NCI-H510A treated with DMSO at 0.1 percent for 48 hours (cell line): ENCODE data around the gene FHOD1.

ENCODE experiments used
- DNase-seq: peaks from one replicate; lab custom pipeline; 2025; lab: John Stamatoyannopoulos, UW

FHOD1 gene

GRCh38 chr16:67208154-67208896 lies 39.0 kb downstream of the FHOD1 start:
- no peak for DNase-seq

- DNase-seq, result no peak
These were observed 39.8 kb downstream of the FHOD1 start for GRCh38 chr16:67207249-67208091.

GRCh38 chr16:67206838-67207248 lies 40.4 kb downstream of the FHOD1 start:
- DNase-seq, result no peak

- no peak for DNase-seq
These were observed 41.0 kb downstream of the FHOD1 start for GRCh38 chr16:67206129-67206837.

- no peak for DNase-seq
These were observed 43.2 kb downstream of the FHOD1 start for GRCh38 chr16:67204076-67204475.

- no peak for DNase-seq
These were observed 44.3 kb downstream of the FHOD1 start for GRCh38 chr16:67202956-67203493.

GRCh38 chr16:67202426-67202825 lies 44.9 kb downstream of the FHOD1 start:
- no peak for DNase-seq

GRCh38 chr16:67201411-67202345 lies 45.6 kb downstream of the FHOD1 start:
- no peak for DNase-seq

GRCh38 chr16:67200491-67200890 lies 46.8 kb downstream of the FHOD1 start:
- no peak for DNase-seq

- DNase-seq, result no peak
These were observed 47.5 kb downstream of the FHOD1 start for GRCh38 chr16:67199808-67200198.

GRCh38 chr16:67199011-67199807 lies 48.1 kb downstream of the FHOD1 start, which contains the start of gene ELMO3:
Gene ELMO3, plus strand, starts transcription at chr16:67199131. Its CDS starts 196 bp downstream, at chr16:67199327.
- DNase-seq, result no peak

- DNase-seq, result no peak
These were observed 49.0 kb downstream of the FHOD1 start for GRCh38 chr16:67198238-67198734.

- DNase-seq, result no peak
These were observed 49.6 kb downstream of the FHOD1 start for GRCh38 chr16:67197704-67198103.

GRCh38 chr16:67196881-67197280 lies 50.4 kb downstream of the FHOD1 start:
- DNase-seq, result no peak

GRCh38 chr16:67195676-67196075 lies 51.6 kb downstream of the FHOD1 start:
- no peak for DNase-seq

- DNase-seq, result no peak
These were observed 53.0 kb downstream of the FHOD1 start for GRCh38 chr16:67194260-67194659.

- DNase-seq, result no peak
These were observed 53.7 kb downstream of the FHOD1 start for GRCh38 chr16:67193536-67193935.

- no peak for DNase-seq
These were observed 54.4 kb downstream of the FHOD1 start for GRCh38 chr16:67192781-67193361.

GRCh38 chr16:67191995-67192681 lies 55.1 kb downstream of the FHOD1 start, which contains the start of gene E2F4:
Gene E2F4, plus strand, starts transcription at chr16:67192155. Its CDS starts 73 bp downstream, at chr16:67192228.
- DNase-seq, result peak; percentile 76
